Inferior parietal cortex (tissue), 1 donor: ENCODE results near the gene ANXA2R.
"Not testable (repeated sequence)": the region's sequence is repeated elsewhere in the genome, so short reads cannot be mapped to it uniquely, and the experiment has no call there.

Source experiments
- DNase-seq: peaks from one replicate; pipeline ENCODE4 v3.0.0-alpha.2; 2016; ENCODE audit errors: extremely low spot score

Gene ANXA2R

GRCh38 chr5:43060020-43060419 is 19.9 kb upstream of the ANXA2R start:
- DNase-seq = not testable (repeated sequence)

- DNase-seq = not testable (repeated sequence)
These were observed 15.0 kb upstream of the ANXA2R start for GRCh38 chr5:43055098-43055497.

- no peak for DNase-seq
These were observed 11.6 kb upstream of the ANXA2R start for GRCh38 chr5:43051684-43052083.

- DNase-seq = no peak
These were observed 10.3 kb upstream of the ANXA2R start for GRCh38 chr5:43050384-43050783.

GRCh38 chr5:43049236-43049635 is 9.1 kb upstream of the ANXA2R start:
- no peak for DNase-seq

GRCh38 chr5:43046474-43046873 is 6.4 kb upstream of the ANXA2R start:
- DNase-seq = no peak

GRCh38 chr5:43045236-43045635 is 5.1 kb upstream of the ANXA2R start:
- DNase-seq = no peak

GRCh38 chr5:43044181-43044914 is 4.2 kb upstream of the ANXA2R start:
- no peak for DNase-seq

GRCh38 chr5:43043400-43043756 is 3.3 kb upstream of the ANXA2R start:
- no peak for DNase-seq

- DNase-seq = peak; percentile 59
These were observed 2.7 kb upstream of the ANXA2R start for GRCh38 chr5:43042626-43043399.

- no peak for DNase-seq
These were observed 2.1 kb upstream of the ANXA2R start for GRCh38 chr5:43042176-43042625.

- DNase-seq = peak; percentile 56
These were observed 1.6 kb upstream of the ANXA2R start for GRCh38 chr5:43041669-43042175.

- peak; percentile 48 for DNase-seq
These were observed 1.1 kb upstream of the ANXA2R start for GRCh38 chr5:43041110-43041668.

GRCh38 chr5:43039471-43040286 is 440 bp downstream of the ANXA2R start:
- no peak for DNase-seq

GRCh38 chr5:43039152-43039470 is 1.0 kb downstream of the ANXA2R start:
- no peak for DNase-seq

GRCh38 chr5:43038496-43038989 is 1.6 kb downstream of the ANXA2R start:
- no peak for DNase-seq

GRCh38 chr5:43037636-43038495 is 2.3 kb downstream of the ANXA2R start:
- no peak for DNase-seq

GRCh38 chr5:43036856-43037635 is 3.1 kb downstream of the ANXA2R start:
- DNase-seq = no peak

- DNase-seq = no peak
These were observed 3.7 kb downstream of the ANXA2R start for GRCh38 chr5:43036409-43036808.

GRCh38 chr5:43034591-43034968 is 5.5 kb downstream of the ANXA2R start:
- no peak for DNase-seq
